ENCODE results near the gene C1QC.

Gene C1QC

DNA sequence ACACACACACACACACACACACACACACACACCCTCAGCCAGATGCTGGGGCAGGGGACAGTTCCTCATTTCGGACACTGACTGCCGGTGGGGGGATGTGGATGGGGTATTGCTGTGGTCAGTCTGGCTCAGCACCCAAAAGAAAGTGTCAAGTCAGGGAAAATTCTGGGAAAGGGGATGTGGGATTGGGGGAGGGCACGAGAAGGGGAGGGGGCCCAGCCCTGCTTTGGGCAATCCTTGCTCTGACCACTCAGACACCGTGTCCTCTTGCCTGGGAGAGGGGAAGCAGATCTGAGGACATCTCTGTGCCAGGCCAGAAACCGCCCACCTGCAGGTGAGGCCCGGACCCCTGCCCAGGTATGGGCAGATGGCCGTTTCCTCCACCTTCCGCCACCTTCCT lies at the start of gene C1QC:
Gene C1QC (plus strand): TSS at position 253 of the 400 bp plus-strand sequence. CDS start 391 bp downstream, outside the sequence.
- no peak for TF ChIP-seq CTCF (IDR thresholded peaks at IDR 0.05; ENCODE audit: insufficient read depth, low read depth, low read length, missing control alignments)
- no peak for DNase-seq (ENCODE audit: low read depth)
- no peak within 1 kb of the TSS for H3K4me3 ChIP-seq (ENCODE audit: low read length)

- no peak for TF ChIP-seq CTCF (IDR thresholded peaks at IDR 0.05; ENCODE audit: insufficient read depth, low read depth, low read length, missing control alignments)
- no peak for DNase-seq (ENCODE audit: low read depth)
- no peak overlapping the region for H3K4me3 ChIP-seq (ENCODE audit: low read length)
Observed at GRCh38 chr1:22594396-22594795, 49.0 kb upstream of the C1QC start.

GRCh38 chr1:22595108-22595507 lies 48.3 kb upstream of the C1QC start:
- no peak overlapping the region for H3K4me3 ChIP-seq (ENCODE audit: low read length)
- DNase-seq (ENCODE audit: low read depth), result no peak
- no peak for TF ChIP-seq CTCF (IDR thresholded peaks at IDR 0.05; ENCODE audit: insufficient read depth, low read depth, low read length, missing control alignments)

DNA sequence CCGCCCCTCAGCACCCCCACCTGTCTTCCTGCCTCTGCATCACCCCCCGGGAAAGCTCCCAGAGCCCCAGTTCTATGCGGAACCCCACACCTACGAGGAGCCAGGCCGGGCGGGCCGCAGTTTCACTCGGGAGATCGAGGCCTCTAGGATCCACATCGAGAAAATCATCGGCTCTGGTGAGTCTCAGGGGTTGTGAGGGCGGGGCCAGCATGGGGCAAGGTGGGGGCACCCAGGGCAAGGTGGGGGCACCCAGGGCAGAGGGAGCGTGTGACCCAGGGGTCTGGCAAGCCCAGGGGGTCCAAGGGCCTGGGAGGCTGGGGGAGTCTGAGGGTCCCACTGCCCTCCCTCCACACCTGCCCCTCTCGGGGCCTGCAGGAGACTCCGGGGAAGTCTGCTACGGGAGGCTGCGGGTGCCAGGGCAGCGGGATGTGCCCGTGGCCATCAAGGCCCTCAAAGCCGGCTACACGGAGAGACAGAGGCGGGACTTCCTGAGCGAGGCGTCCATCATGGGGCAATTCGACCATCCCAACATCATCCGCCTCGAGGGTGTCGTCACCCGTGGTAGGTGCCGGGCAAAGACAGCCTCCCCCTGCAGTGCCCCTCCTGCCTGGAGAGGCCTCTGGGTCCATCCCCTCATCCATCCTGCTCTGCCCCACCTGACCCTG lies 46.0 kb upstream of the C1QC start:
- no peak for TF ChIP-seq CTCF (IDR thresholded peaks at IDR 0.05; ENCODE audit: insufficient read depth, low read depth, low read length, missing control alignments)
- DNase-seq (ENCODE audit: low read depth), result no peak
- H3K4me3 ChIP-seq (ENCODE audit: low read length), result no peak overlapping the region

DNA sequence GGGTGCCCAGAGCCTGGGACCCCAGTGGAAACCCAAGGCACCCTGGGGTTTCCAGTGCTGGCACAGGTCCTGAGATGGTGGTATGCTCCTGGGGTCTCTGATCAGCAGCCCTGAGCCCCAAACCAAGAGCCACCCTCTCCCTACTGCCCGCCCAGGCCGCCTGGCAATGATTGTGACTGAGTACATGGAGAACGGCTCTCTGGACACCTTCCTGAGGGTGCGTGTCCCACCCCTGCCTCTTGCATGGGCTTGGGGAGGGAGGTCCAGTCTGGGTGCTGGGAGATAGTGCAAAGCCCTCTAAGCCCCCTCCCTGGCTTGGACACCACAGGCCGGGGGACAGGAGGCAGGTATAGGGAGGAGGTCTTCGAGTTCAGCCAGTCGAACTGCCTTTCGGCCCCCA lies 45.4 kb upstream of the C1QC start:
- no peak overlapping the region for H3K4me3 ChIP-seq (ENCODE audit: low read length)
- no peak for DNase-seq (ENCODE audit: low read depth)
- no peak for TF ChIP-seq CTCF (IDR thresholded peaks at IDR 0.05; ENCODE audit: insufficient read depth, low read depth, low read length, missing control alignments)

- DNase-seq (ENCODE audit: low read depth), result no peak
- TF ChIP-seq CTCF (IDR thresholded peaks at IDR 0.05; ENCODE audit: insufficient read depth, low read depth, low read length, missing control alignments), result no peak
- no peak overlapping the region for H3K4me3 ChIP-seq (ENCODE audit: low read length)
Observed at GRCh38 chr1:22598736-22599135, 44.7 kb upstream of the C1QC start.

Data from epithelial cell of esophagus (primary cell).